Dendritic cell treated with granulocyte-macrophage colony-stimulating factor and Interleukin-4, amounts not matched to agents 40 ng/mL and 50 ng/mL, for 4 days (primary cell): ENCODE results near the gene MALAT1.

Experiments used
- H3K27ac Mint-ChIP-seq: one replicate; pipeline ENCODE4 v1.8.0; 2022; ENCODE audit warnings: mild to moderate bottlenecking, mixed read lengths
- H3K27me3 Mint-ChIP-seq: one replicate; pipeline ENCODE4 v1.8.0; 2022; ENCODE audit warnings: mild to moderate bottlenecking, mixed read lengths
- H3K36me3 Mint-ChIP-seq: one replicate; pipeline ENCODE4 v1.8.0; 2022; ENCODE audit warnings: low read depth, mixed read lengths
- H3K4me1 Mint-ChIP-seq: one replicate; pipeline ENCODE4 v1.8.0; 2022; ENCODE audit warnings: low read depth, mixed read lengths
- H3K4me3 Mint-ChIP-seq: one replicate; pipeline ENCODE4 v1.8.0; 2022; ENCODE audit warnings: mild to moderate bottlenecking, moderate library complexity, mixed read lengths
- H3K9me3 Mint-ChIP-seq: one replicate; pipeline ENCODE4 v1.8.0; 2022; ENCODE audit warnings: mixed read lengths
- intact Hi-C: fragments of 100-400 bp; cut with micrococcal nuclease; formaldehyde crosslinking; loops from one replicate; pipeline ENCODE4 v1.15.0; 2022

The MALAT1 gene

GRCh38 chr11:65541093-65541982 lies 42.5 kb downstream of the MALAT1 start:
- peaks cover 31% of the 10 kb centered on the region for H3K36me3 Mint-ChIP-seq

GRCh38 chr11:65542738-65543390 lies 44.0 kb downstream of the MALAT1 start:
- Mint-ChIP-seq H3K9me3 (no peaks in the 10 kb centered on the region), H3K27me3 (peaks cover 16% of the 10 kb centered on the region), H3K4me1 (peaks cover 63% of the 10 kb centered on the region), H3K4me3 (no peak overlapping the region), H3K36me3 (peaks cover 16% of the 10 kb centered on the region), H3K27ac (no peak overlapping the region)
- intact Hi-C loops = no loop called here

More at GRCh38 chr11:65541093-65541982, 42.5 kb downstream of the MALAT1 start:
- Mint-ChIP-seq H3K9me3 (no peaks in the 10 kb centered on the region), H3K4me3 (peak overlapping the region; percentile 75), H3K27me3 (peaks cover 12% of the 10 kb centered on the region), H3K4me1 (peaks cover 63% of the 10 kb centered on the region), H3K27ac (peak overlapping the region; percentile 89)
- intact Hi-C loops = no loop called here

GRCh38 chr11:65545853-65546216 lies 47.0 kb downstream of the MALAT1 start:
- H3K27me3 Mint-ChIP-seq = peaks cover 23% of the 10 kb centered on the region
- intact Hi-C loops = loop anchor here (2.0 kb wide), 1 partner anchor 23 kb away; no protein-coding TSS in a partner anchor
- H3K4me1 Mint-ChIP-seq = peaks cover 72% of the 10 kb centered on the region
- peak overlapping the region; percentile 38 for H3K27ac Mint-ChIP-seq
- H3K36me3 Mint-ChIP-seq = no peaks in the 10 kb centered on the region
- H3K9me3 Mint-ChIP-seq = no peaks in the 10 kb centered on the region
- peak overlapping the region; percentile 65 for H3K4me3 Mint-ChIP-seq

- no peaks in the 10 kb centered on the region for H3K36me3 Mint-ChIP-seq
- H3K27ac Mint-ChIP-seq = peak overlapping the region; percentile 38
- intact Hi-C loops = loop anchor here (2.0 kb wide), 1 partner anchor 22 kb away; no protein-coding TSS in a partner anchor
- H3K4me1 Mint-ChIP-seq = peaks cover 73% of the 10 kb centered on the region
- H3K27me3 Mint-ChIP-seq = peaks cover 23% of the 10 kb centered on the region
- no peaks in the 10 kb centered on the region for H3K9me3 Mint-ChIP-seq
- H3K4me3 Mint-ChIP-seq = peak overlapping the region; percentile 65
These were observed 47.5 kb downstream of the MALAT1 start for GRCh38 chr11:65546217-65546958.

- Mint-ChIP-seq H3K4me1 (peaks cover 74% of the 10 kb centered on the region), H3K9me3 (no peaks in the 10 kb centered on the region), H3K36me3 (no peaks in the 10 kb centered on the region), H3K27ac (peak overlapping the region; percentile 48), H3K27me3 (peaks cover 25% of the 10 kb centered on the region), H3K4me3 (no peak overlapping the region)
- intact Hi-C loops = loop anchor here (2.0 kb wide), 1 partner anchor 21 kb away; no protein-coding TSS in a partner anchor
These were observed 48.7 kb downstream of the MALAT1 start for GRCh38 chr11:65547446-65548125.

GRCh38 chr11:65548395-65548794 lies 49.5 kb downstream of the MALAT1 start:
- H3K4me3 Mint-ChIP-seq = no peak overlapping the region
- H3K4me1 Mint-ChIP-seq = peaks cover 77% of the 10 kb centered on the region
- peak overlapping the region; percentile 48 for H3K27ac Mint-ChIP-seq
- peaks cover 25% of the 10 kb centered on the region for H3K27me3 Mint-ChIP-seq
- no peaks in the 10 kb centered on the region for H3K9me3 Mint-ChIP-seq
- H3K36me3 Mint-ChIP-seq = no peaks in the 10 kb centered on the region
- intact Hi-C loops = no loop called here

GRCh38 chr11:65549096-65549495 lies 50.3 kb downstream of the MALAT1 start:
- no peaks in the 10 kb centered on the region for H3K36me3 Mint-ChIP-seq
- H3K27ac Mint-ChIP-seq = no peak overlapping the region
- no peaks in the 10 kb centered on the region for H3K9me3 Mint-ChIP-seq
- intact Hi-C loops = no loop called here
- H3K4me3 Mint-ChIP-seq = no peak overlapping the region
- H3K4me1 Mint-ChIP-seq = peaks cover 73% of the 10 kb centered on the region
- peaks cover 25% of the 10 kb centered on the region for H3K27me3 Mint-ChIP-seq

GRCh38 chr11:65551572-65552387 lies 52.9 kb downstream of the MALAT1 start:
- Mint-ChIP-seq H3K27ac (peak overlapping the region; percentile 2), H3K27me3 (peaks cover 31% of the 10 kb centered on the region), H3K36me3 (no peaks in the 10 kb centered on the region), H3K4me3 (no peak overlapping the region), H3K9me3 (no peaks in the 10 kb centered on the region), H3K4me1 (peaks cover 75% of the 10 kb centered on the region)
- intact Hi-C loops = no loop called here

GRCh38 chr11:65552388-65552951 lies 53.6 kb downstream of the MALAT1 start:
- Mint-ChIP-seq H3K27me3 (peaks cover 35% of the 10 kb centered on the region), H3K27ac (no peak overlapping the region), H3K4me3 (no peak overlapping the region), H3K36me3 (no peaks in the 10 kb centered on the region), H3K9me3 (no peaks in the 10 kb centered on the region), H3K4me1 (peaks cover 77% of the 10 kb centered on the region)
- intact Hi-C loops = no loop called here

GRCh38 chr11:65553301-65554001 lies 54.6 kb downstream of the MALAT1 start:
- Mint-ChIP-seq H3K36me3 (no peaks in the 10 kb centered on the region), H3K27me3 (peaks cover 33% of the 10 kb centered on the region), H3K9me3 (no peaks in the 10 kb centered on the region), H3K4me3 (no peak overlapping the region), H3K4me1 (peaks cover 67% of the 10 kb centered on the region), H3K27ac (no peak overlapping the region)
- intact Hi-C loops = no loop called here

GRCh38 chr11:65554057-65554818 lies 55.4 kb downstream of the MALAT1 start:
- peaks cover 37% of the 10 kb centered on the region for H3K27me3 Mint-ChIP-seq
- intact Hi-C loops = no loop called here
- H3K4me1 Mint-ChIP-seq = peaks cover 62% of the 10 kb centered on the region
- no peaks in the 10 kb centered on the region for H3K9me3 Mint-ChIP-seq
- no peak overlapping the region for H3K4me3 Mint-ChIP-seq
- H3K36me3 Mint-ChIP-seq = no peaks in the 10 kb centered on the region
- peak overlapping the region; percentile 39 for H3K27ac Mint-ChIP-seq
